ENCODE data around the gene LAMA2.

- TF ChIP-seq, protein P1, sequence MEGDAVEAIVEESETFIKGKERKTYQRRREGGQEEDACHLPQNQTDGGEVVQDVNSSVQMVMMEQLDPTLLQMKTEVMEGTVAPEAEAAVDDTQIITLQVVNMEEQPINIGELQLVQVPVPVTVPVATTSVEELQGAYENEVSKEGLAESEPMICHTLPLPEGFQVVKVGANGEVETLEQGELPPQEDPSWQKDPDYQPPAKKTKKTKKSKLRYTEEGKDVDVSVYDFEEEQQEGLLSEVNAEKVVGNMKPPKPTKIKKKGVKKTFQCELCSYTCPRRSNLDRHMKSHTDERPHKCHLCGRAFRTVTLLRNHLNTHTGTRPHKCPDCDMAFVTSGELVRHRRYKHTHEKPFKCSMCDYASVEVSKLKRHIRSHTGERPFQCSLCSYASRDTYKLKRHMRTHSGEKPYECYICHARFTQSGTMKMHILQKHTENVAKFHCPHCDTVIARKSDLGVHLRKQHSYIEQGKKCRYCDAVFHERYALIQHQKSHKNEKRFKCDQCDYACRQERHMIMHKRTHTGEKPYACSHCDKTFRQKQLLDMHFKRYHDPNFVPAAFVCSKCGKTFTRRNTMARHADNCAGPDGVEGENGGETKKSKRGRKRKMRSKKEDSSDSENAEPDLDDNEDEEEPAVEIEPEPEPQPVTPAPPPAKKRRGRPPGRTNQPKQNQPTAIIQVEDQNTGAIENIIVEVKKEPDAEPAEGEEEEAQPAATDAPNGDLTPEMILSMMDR (IDR thresholded peaks at IDR 0.05) = no peak
- TF ChIP-seq POLR2AphosphoS5 (IDR thresholded peaks at IDR 0.05) = no peak
- no peak for TF ChIP-seq POLR2A (IDR thresholded peaks at IDR 0.05)
- TF ChIP-seq EP300 (IDR thresholded peaks at IDR 0.05) = no peak
Measured at GRCh38 chr6:129476248-129476564, 593.3 kb downstream of the LAMA2 start.

Data from stomach (tissue), 4 donors.